ENCODE results near the gene PCDHGB5. TPM values are rescaled to one million over a fixed set of nuclear protein-coding genes. Genes with fewer than 3 reads are reported as not detected.
A peak's percentile ranks its signal among the peaks of the same experiment; 100 is the strongest.
"Not testable (repeated sequence)": the region's sequence is repeated elsewhere in the genome, so short reads cannot be mapped to it uniquely, and the experiment has no call there.

Gene PCDHGB5
- total RNA-seq, 4 donors from 2014 or later: 12.3 to 17.6 (median 14.6) TPM

DNA sequence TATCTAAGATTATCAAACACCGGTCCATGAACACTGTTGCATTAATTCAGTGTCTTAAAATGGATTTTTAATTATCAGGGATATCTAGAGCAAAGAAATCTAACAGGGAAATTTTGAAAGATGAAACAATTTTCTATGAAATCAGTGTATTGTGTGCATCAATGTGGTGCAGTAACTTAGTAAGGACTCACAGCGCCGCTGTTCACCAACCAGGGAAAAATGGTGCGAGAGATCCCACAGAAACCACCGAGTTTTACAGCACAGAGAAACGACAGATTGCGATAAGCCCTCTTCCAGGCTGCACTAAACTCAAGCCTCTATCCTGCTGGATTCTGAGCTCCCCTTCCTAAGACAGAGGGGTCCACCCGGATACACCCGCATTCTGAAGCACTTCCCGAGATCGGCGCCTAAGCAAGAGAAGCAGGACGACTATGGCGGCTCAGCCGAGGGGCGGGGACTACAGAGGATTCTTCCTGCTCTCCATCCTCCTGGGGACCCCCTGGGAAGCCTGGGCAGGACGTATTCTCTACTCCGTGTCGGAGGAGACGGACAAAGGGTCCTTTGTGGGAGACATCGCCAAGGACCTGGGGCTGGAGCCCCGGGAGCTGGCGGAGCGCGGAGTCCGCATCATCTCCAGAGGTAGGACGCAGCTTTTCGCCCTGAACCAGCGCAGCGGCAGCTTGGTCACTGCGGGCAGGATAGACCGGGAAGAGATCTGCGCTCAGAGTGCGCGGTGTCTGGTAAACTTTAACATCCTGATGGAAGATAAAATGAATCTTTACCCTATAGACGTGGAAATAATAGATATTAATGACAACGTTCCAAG is 15.1 kb upstream of the PCDHGB5 start, which contains the start of gene PCDHGA7:
PCDHGA7 (plus strand) TSS at position 274 of the 826 bp plus-strand sequence; CDS start at position 432, 158 bp downstream.
- 17 to 22% methylated on average over 31 to 35 of the region's 37 CpGs for WGBS, 2 donors

DNA sequence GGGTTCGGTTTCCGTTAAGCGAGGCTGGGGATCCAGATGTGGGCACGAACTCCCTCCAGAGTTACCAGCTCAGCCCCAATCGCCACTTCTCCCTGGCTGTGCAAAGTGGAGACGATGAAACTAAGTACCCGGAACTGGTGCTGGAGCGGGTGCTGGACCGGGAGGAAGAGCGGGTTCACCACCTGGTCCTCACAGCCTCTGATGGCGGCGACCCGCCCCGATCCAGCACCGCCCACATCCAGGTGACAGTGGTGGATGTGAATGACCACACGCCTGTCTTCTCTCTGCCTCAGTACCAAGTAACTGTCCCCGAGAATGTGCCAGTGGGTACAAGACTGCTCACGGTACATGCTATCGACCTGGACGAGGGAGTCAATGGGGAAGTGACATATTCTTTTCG is 14.4 kb upstream of the PCDHGB5 start:
- intact Hi-C loops (cut with DNase I; ENCODE audit: low total_unique reads): no loop called here
- WGBS, 2 donors: 37 to 44% methylated on average over 21 of the region's 21 CpGs
- DNase-seq (ENCODE audit: low spot score in 2 of 2): peak in 1 of 2 donors; percentile 69
- no peak for TF ChIP-seq POLR2A (IDR thresholded peaks at IDR 0.05)
- TF ChIP-seq, protein P1, sequence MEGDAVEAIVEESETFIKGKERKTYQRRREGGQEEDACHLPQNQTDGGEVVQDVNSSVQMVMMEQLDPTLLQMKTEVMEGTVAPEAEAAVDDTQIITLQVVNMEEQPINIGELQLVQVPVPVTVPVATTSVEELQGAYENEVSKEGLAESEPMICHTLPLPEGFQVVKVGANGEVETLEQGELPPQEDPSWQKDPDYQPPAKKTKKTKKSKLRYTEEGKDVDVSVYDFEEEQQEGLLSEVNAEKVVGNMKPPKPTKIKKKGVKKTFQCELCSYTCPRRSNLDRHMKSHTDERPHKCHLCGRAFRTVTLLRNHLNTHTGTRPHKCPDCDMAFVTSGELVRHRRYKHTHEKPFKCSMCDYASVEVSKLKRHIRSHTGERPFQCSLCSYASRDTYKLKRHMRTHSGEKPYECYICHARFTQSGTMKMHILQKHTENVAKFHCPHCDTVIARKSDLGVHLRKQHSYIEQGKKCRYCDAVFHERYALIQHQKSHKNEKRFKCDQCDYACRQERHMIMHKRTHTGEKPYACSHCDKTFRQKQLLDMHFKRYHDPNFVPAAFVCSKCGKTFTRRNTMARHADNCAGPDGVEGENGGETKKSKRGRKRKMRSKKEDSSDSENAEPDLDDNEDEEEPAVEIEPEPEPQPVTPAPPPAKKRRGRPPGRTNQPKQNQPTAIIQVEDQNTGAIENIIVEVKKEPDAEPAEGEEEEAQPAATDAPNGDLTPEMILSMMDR (IDR thresholded peaks at IDR 0.05): no peak
- no peak overlapping the region for H3K4me3 ChIP-seq (ENCODE audit: low read depth, poor library complexity, severe bottlenecking)

More for the DNA sequence above, 15.1 kb upstream of the PCDHGB5 start, which contains the start of gene PCDHGA7:
- peak in 1 of 2 donors; percentile 39 for DNase-seq (ENCODE audit: low spot score in 2 of 2)
- no peak for TF ChIP-seq POLR2A (IDR thresholded peaks at IDR 0.05)
- TF ChIP-seq, protein P1 (IDR thresholded peaks at IDR 0.05): no peak
- H3K4me3 ChIP-seq (ENCODE audit: low read depth, poor library complexity, severe bottlenecking): no peak within 1 kb of the TSS
- intact Hi-C loops (cut with DNase I; ENCODE audit: low total_unique reads): no loop called here

DNA sequence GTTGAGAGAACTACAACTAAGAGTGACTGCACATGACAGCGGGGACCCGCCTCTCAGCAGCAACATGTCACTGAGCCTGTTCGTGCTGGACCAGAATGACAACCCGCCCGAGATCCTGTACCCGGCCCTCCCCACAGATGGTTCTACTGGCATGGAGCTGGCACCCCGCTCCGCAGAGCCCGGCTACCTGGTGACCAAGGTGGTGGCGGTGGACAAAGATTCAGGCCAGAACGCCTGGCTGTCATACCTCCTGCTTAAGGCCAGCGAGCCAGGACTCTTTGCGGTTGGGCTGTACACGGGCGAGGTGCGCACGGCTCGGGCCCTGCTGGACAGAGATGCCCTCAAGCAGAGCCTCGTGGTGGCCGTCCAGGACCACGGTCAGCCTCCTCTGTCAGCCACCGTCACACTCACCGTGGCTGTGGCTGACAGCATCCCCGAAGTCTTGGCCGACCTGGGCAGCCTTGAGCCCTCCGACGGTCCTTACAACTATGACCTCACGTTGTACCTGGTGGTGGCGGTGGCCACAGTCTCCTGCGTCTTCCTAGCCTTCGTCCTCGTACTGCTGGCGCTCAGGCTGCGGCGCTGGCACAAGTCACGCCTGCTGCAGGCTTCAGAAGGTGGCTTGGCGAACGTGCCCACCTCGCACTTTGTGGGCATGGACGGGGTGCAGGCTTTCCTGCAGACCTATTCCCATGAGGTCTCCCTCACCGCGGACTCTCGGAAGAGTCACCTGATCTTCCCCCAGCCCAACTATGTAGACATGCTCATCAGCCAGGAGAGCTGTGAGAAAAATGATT is 13.1 kb upstream of the PCDHGB5 start:
- H3K4me3 ChIP-seq (ENCODE audit: low read depth, poor library complexity, severe bottlenecking): no peak overlapping the region
- TF ChIP-seq, protein P1 (IDR thresholded peaks at IDR 0.05): no peak
- no peak for TF ChIP-seq POLR2A (IDR thresholded peaks at IDR 0.05)
- DNase-seq (ENCODE audit: low spot score in 2 of 2): peak in 1 of 2 donors; percentile 70
- WGBS, 2 donors: 46 to 53% methylated on average over 23 to 43 of the region's 43 CpGs
- intact Hi-C loops (cut with DNase I; ENCODE audit: low total_unique reads): no loop called here

DNA sequence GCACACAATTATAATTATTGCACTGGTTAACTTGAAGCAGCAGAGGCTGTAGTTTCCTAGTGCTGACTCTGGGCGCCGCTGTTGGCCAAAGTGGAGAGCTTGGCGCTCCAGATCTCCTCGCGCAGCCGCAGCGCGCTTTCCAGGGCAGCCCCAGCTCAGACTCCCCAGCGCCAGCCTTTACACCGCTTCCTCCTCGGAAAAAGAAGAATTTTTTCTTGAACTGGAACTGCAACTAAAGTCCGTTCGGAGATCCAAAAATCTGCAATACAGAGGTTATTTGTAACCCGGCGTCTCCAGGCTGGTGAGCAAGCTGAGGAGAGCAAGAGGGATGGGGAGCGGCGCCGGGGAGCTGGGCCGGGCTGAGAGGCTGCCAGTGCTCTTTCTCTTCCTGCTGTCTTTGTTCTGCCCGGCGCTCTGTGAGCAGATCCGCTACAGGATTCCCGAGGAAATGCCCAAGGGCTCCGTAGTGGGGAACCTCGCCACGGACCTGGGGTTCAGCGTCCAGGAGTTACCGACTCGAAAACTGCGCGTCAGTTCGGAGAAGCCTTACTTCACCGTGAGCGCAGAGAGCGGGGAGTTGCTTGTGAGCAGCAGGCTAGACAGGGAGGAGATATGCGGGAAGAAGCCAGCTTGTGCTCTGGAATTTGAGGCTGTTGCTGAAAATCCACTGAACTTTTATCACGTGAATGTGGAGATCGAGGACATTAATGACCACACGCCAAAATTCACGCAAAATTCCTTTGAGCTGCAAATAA is 10.0 kb upstream of the PCDHGB5 start, which contains the start of gene PCDHGB4:
PCDHGB4 (plus strand) TSS at position 142 of the 755 bp plus-strand sequence; CDS start at position 329, 187 bp downstream.
- DNase-seq (ENCODE audit: low spot score in 2 of 2): peak in 1 of 2 donors; percentile 69
- intact Hi-C loops (cut with DNase I; ENCODE audit: low total_unique reads); H3K4me3 ChIP-seq (ENCODE audit: low read depth, poor library complexity, severe bottlenecking): not testable (repeated sequence)

DNA sequence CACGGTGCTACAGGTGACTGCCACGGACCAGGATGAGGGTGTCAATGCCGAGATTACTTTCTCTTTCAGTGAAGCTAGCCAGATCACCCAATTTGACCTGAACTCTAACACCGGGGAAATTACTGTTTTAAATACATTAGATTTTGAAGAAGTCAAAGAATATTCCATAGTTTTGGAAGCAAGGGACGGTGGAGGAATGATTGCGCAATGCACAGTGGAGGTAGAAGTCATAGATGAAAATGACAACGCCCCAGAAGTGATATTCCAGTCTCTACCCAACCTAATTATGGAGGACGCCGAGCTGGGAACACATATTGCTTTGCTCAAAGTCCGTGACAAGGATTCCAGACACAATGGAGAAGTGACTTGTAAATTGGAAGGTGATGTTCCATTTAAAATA is 9.1 kb upstream of the PCDHGB5 start:
- no peak for DNase-seq (ENCODE audit: low spot score in 2 of 2)
- no peak overlapping the region for H3K4me3 ChIP-seq (ENCODE audit: low read depth, poor library complexity, severe bottlenecking)
- no peak for TF ChIP-seq POLR2A (IDR thresholded peaks at IDR 0.05)
- TF ChIP-seq, protein P1 (IDR thresholded peaks at IDR 0.05): no peak
- intact Hi-C loops (cut with DNase I; ENCODE audit: low total_unique reads): no loop called here
- 46 to 51% methylated on average over 10 of the region's 10 CpGs for WGBS, 2 donors

More for the DNA sequence above, 10.0 kb upstream of the PCDHGB5 start, which contains the start of gene PCDHGB4:
- WGBS, 2 donors: 13 to 14% methylated on average over 23 to 24 of the region's 40 CpGs
